Tibial nerve (tissue), 4 donors: ENCODE results near the gene WBP1. TPM values are rescaled to one million over a fixed set of nuclear protein-coding genes. Genes with fewer than 3 reads are reported as not detected.
A peak's percentile ranks its signal among the peaks of the same experiment; 100 is the strongest.

Experiments used
- DNase-seq, 2 donors: peaks; one replicate each; pipeline ENCODE4 v3.0.0-alpha.2; 2019; ENCODE audit warnings: low spot score in 2 of 2
- H3K27ac ChIP-seq, 4 donors: fragments of 200-600 bp; sonication (generic) in 3 of 4; one replicate each; pipeline ENCODE4 v1.5.1; 2017 to 2019; ENCODE audit warnings: mild to moderate bottlenecking in 1 of 4
- H3K27me3 ChIP-seq, 2 donors: fragments of 200-600 bp; sonication (generic) in 1 of 2; one replicate each; pipeline versions ENCODE4 v1.5.1 to v1.6.0; 2017 to 2019
- H3K36me3 ChIP-seq, 3 donors: fragments of 200-600 bp; sonication (generic); one replicate each; pipeline ENCODE4 v1.5.1; 2018 to 2019
- H3K4me1 ChIP-seq, 4 donors: fragments of 200-600 bp; sonication (generic) in 3 of 4; one replicate each; pipeline ENCODE4 v1.5.1; 2017 to 2019
- H3K4me3 ChIP-seq, 4 donors: fragments of 200-600 bp; sonication (generic) in 3 of 4; one replicate each; pipeline ENCODE4 v1.5.1; 2017 to 2019; ENCODE audit warnings: mild to moderate bottlenecking in 1 of 4, moderate library complexity in 1 of 4
- H3K9me3 ChIP-seq, 4 donors: fragments of 200-600 bp; sonication (generic) in 3 of 4; one replicate each; pipeline ENCODE4 v1.5.1; 2017 to 2019
- EP300 ChIP-seq, 2 donors: sonication (generic); formaldehyde crosslinking; IDR thresholded peaks; one replicate each; pipeline ENCODE4 v1.6.1; 2017; ENCODE audit warnings: antibody characterized with exemption in 2 of 2, mild to moderate bottlenecking in 1 of 2
- POLR2A ChIP-seq, 2 donors: fragments of 450-650 bp; IDR thresholded peaks; one replicate each; pipeline ENCODE4 v1.6.1; 2017; ENCODE audit warnings: antibody characterized with exemption in 2 of 2, mild to moderate bottlenecking in 2 of 2, moderate library complexity in 2 of 2
- WGBS, 2 donors: methylation state at CpG; one replicate each; pipeline ENCODE4 v1.1.5; 2018; 5-methylcytosine and 5-hydroxymethylcytosine counted together
- total RNA-seq, 4 donors: library from RNA; depleted of rRNA; stranded (reverse); fragments of >200 nt; gene quantifications; one replicate each; pipeline ENCODE4 v1.1.0, GENCODE V29; 2016
- TF ChIP-seq, protein P1 (sequence below), 5 experiments: fragments of 200-600 bp in 3 of 5; fragments of 450-650 bp in 2 of 5; sonication (generic) in 3 of 5; IDR thresholded peaks; one replicate each; pipeline ENCODE4 v1.5.1; 2016 to 2019; ENCODE audit warnings: antibody characterized with exemption in 5 of 5, mild to moderate bottlenecking in 3 of 5, moderate library complexity in 2 of 5

Gene WBP1
- 10 to 100 TPM; 35.7 to 84.6 (median 69.0) TPM for total RNA-seq

DNA sequence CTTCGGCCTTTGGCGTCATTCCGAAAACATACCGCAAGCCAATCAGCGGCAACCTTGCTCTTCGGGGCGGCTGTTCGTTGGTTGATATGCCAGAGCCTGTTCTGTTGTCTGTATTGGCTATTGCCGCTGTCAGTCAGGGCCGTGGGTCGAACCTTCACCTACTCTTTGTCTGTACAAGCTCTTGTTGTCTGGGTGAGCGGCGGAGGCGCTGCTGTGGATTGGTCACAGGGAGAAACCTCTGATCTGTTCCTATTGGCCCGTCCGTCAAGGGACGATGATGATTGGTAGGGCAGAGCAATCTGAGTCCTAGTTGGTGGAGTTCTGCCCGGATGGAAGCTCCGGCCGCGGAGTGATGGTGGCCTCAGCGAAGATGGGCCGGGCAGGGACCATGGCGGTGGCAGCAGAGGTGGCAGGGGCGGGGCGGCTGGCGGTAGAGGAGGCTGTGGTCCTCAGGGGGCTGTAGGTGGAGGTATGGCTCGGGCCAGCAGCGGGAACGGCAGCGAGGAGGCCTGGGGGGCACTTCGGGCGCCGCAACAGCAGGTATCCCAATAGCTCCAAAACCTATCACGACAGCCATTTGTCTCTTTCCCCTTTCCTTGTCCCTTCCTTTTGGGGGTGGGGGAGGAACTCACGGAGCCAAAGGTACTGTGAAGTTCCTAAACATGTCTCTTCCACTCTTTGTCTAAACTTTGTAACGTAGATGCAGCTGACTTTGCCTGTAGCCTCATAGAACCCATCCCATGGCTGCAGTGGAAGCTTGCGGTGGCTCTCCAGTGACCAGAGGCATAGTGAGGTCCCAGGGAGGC lies at the start of gene WBP1:
WBP1 (plus strand) TSS at position 307 of the 806 bp plus-strand sequence; CDS start at position 472, 165 bp downstream.
- H3K9me3 ChIP-seq = no peaks in the 10 kb centered on the region
- peak within 1 kb of the TSS; percentile 68 to 70 (median 69) for H3K4me3 ChIP-seq
- peak within 1 kb of the TSS; percentile 59 to 97 (median 96) for H3K27ac ChIP-seq
- peak; percentile 99 to 100 for DNase-seq
- no peaks in the 10 kb centered on the region for H3K27me3 ChIP-seq
- peaks cover 0 to 32% (median 0%) of the 10 kb centered on the region in 3 donors for H3K36me3 ChIP-seq
- TF ChIP-seq POLR2A (IDR thresholded peaks at IDR 0.05) (peak; percentile 26 to 58), EP300 (IDR thresholded peaks at IDR 0.05) (peak; percentile 52 to 73)
- TF ChIP-seq, protein P1, sequence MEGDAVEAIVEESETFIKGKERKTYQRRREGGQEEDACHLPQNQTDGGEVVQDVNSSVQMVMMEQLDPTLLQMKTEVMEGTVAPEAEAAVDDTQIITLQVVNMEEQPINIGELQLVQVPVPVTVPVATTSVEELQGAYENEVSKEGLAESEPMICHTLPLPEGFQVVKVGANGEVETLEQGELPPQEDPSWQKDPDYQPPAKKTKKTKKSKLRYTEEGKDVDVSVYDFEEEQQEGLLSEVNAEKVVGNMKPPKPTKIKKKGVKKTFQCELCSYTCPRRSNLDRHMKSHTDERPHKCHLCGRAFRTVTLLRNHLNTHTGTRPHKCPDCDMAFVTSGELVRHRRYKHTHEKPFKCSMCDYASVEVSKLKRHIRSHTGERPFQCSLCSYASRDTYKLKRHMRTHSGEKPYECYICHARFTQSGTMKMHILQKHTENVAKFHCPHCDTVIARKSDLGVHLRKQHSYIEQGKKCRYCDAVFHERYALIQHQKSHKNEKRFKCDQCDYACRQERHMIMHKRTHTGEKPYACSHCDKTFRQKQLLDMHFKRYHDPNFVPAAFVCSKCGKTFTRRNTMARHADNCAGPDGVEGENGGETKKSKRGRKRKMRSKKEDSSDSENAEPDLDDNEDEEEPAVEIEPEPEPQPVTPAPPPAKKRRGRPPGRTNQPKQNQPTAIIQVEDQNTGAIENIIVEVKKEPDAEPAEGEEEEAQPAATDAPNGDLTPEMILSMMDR (IDR thresholded peaks at IDR 0.05) = peak in 2 of 5 experiments; percentile 58 to 67
- H3K4me1 ChIP-seq = peaks cover 0 to 45% (median 27%) of the 10 kb centered on the region in 4 donors
- WGBS, 2 donors = 0 to 1% methylated on average over 13 to 32 of the region's 38 CpGs

DNA sequence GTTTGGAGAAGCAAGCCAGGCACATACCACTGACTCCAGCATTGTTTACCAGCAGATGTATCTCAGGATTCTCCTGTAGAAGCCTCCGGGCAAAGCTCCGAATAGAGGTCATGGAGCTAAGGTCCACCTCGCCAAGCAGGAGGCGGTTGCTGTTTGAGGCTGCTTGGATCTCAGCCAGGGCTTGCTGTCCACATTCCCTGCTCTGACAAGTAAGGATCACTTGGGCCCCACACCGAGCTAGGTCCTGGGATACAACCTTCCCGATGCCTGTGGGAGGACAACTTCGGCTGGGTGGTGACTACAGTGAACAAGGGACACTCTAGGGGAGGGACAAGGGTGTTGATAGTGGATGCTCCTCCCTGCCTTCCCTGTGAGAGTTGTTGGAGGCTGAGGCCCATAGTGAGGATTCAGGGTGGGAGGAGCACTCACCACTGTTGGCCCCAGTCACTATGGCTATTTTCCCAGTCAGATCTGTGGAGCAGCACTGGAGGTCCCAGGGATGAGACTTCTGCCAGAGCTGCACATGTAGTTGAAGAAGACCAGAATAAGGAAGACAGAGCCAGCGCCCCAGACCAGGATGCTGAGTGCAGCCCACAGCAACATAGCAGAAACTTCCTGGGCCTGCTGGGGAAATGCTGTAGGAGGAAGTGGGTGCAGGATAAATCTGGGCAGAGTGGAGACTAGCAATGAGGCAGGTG lies 45.1 kb upstream of the WBP1 start:
- Histone ChIP-seq H3K27me3 (no peaks in the 10 kb centered on the region), H3K4me3 (no peak overlapping the region), H3K9me3 (no peaks in the 10 kb centered on the region), H3K4me1 (peaks cover 0 to 40% (median 12%) of the 10 kb centered on the region in 4 donors), H3K36me3 (no peaks in the 10 kb centered on the region), H3K27ac (no peak overlapping the region)
- TF ChIP-seq POLR2A (IDR thresholded peaks at IDR 0.05) (no peak), EP300 (IDR thresholded peaks at IDR 0.05) (no peak)
- TF ChIP-seq, protein P1 (IDR thresholded peaks at IDR 0.05) = no peak
- 74 to 78% methylated on average over 8 of the region's 8 CpGs for WGBS, 2 donors
- no peak for DNase-seq

DNA sequence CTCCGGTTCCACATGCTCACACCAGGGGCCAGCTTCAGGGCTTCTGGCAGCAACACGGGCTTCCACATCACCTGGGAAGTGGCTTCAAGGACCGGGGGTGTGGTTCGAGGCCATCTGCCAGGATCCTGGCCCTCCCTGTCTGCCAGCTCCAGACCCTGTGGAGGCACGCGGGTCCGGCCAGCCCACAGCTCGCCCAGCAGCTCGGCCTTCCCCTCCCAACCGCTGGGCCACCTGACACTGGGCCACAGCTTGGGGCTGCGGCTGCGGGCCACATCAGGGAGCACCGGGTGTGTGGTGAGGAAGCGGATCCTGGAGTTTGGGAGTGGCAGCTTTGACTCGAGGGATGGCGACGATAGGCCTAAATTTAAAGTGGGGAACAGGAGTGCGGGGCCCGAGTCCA lies 43.8 kb upstream of the WBP1 start:
- no peaks in the 10 kb centered on the region for H3K9me3 ChIP-seq
- H3K27ac ChIP-seq = peak overlapping the region in 3 of 4 donors; percentile 67 to 82 (median 73)
- H3K4me3 ChIP-seq = peak overlapping the region; percentile 53 to 75 (median 58)
- 32 to 39% methylated on average over 15 to 19 of the region's 19 CpGs for WGBS, 2 donors
- peaks cover 0 to 40% (median 12%) of the 10 kb centered on the region in 4 donors for H3K4me1 ChIP-seq
- no peak for DNase-seq
- no peaks in the 10 kb centered on the region for H3K36me3 ChIP-seq
- no peaks in the 10 kb centered on the region for H3K27me3 ChIP-seq
- TF ChIP-seq EP300 (IDR thresholded peaks at IDR 0.05) (no peak), POLR2A (IDR thresholded peaks at IDR 0.05) (no peak)
- TF ChIP-seq, protein P1 (IDR thresholded peaks at IDR 0.05) = no peak

DNA sequence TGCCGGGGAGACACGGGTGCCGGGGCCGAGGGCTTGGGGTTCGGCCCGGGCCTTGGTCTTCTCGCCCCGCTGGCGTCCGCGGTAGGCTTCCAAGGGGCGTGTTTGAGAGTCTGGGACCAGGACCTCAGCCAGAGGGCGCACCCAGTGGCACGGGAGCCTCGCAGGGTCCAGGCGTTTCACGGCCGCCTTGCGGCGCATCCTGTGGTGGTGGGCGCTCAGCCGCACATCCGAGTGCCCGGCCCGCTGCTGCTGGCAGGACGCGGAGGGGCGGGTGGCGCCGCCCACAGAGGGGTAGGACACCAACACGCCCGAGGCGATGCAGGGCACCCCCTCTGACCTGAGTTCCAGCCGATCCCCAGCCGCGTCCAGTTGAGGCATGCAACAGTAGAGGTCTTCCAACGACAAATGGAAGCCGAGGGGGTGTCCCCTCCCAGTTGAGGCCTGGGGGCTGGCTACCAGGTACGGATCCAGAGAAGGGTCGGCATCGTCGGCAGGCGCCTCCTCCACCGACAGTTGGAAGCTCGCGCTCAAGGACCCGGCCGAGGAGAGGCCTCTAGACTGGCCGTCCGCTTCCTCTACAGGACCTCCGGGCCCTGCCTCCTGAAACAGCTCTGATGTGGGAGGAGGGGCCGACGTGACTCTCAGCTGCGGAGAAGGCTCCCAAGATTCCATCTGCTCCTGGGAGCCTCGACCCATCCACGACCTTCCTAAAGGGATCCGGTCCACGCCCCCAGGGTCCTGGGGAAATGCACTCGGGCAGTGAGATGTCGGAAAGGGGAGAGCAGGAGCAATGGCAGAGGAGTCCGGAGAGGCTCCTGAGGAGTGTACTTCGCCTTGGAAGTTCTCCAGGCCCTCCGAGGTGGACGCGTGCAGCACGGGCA lies 43.1 kb upstream of the WBP1 start:
- Histone ChIP-seq H3K27me3 (no peaks in the 10 kb centered on the region), H3K4me1 (peaks cover 0 to 40% (median 12%) of the 10 kb centered on the region in 4 donors), H3K36me3 (no peaks in the 10 kb centered on the region), H3K9me3 (no peaks in the 10 kb centered on the region), H3K27ac (peak overlapping the region; percentile 26 to 82 (median 70)), H3K4me3 (peak overlapping the region; percentile 53 to 75 (median 58))
- 4 to 8% methylated on average over 23 to 30 of the region's 66 CpGs for WGBS, 2 donors
- peak; percentile 42 to 44 for DNase-seq
- TF ChIP-seq POLR2A (IDR thresholded peaks at IDR 0.05) = no peak
- TF ChIP-seq, protein P1 (IDR thresholded peaks at IDR 0.05) = peak; percentile 15 to 72 (median 50)
